Fibroblast of skin of right biceps (primary cell): ENCODE measurements around the gene BMPR1B.

ENCODE experiments used
- DNase-seq: peaks from one replicate; pipeline ENCODE4 v3.0.0-alpha.2; 2013

BMPR1B gene

DNA sequence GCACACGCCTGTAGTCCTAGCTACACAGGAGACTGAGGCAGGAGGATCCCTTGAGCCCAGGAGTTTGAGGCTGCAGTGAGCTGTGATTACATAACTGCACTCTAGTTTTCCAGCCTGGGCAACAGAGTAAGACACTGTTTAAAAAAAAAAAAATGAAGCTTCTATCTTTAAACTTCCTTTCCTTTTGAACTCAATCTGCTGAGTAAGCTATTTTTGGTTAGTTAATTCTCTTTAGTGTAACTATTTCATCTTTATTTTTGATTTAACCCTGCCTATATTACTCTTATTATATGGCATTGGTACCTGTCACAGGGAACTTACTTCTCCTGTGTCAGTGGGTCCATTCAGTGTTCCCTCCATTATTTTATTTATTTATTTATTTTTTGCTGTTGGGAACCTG lies 160.8 kb downstream of the BMPR1B start:
- no peak for DNase-seq

DNA sequence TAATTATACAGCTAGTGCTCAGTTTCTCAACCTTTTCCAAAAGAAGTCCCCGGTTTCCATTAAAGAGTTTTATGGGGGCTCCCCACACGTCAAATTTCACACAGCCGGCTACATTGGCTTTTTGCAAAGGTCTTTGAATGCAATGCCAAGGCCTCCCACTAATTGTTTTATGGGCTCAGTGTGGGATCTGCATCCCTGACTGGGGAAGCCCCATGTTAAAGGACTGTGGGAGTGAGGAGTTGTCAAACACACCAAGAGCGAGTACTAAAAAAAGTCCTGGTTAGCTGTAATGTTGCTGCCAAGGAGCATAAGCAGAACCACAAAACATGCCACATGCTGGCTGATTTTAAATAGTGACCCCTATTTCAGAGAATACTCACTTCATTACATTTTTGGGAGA lies 162.6 kb downstream of the BMPR1B start:
- DNase-seq = no peak

GRCh38 chr4:94924566-94924965 lies 166.8 kb downstream of the BMPR1B start:
- DNase-seq = no peak

GRCh38 chr4:94925764-94926347 lies 168.1 kb downstream of the BMPR1B start:
- no peak for DNase-seq

DNA sequence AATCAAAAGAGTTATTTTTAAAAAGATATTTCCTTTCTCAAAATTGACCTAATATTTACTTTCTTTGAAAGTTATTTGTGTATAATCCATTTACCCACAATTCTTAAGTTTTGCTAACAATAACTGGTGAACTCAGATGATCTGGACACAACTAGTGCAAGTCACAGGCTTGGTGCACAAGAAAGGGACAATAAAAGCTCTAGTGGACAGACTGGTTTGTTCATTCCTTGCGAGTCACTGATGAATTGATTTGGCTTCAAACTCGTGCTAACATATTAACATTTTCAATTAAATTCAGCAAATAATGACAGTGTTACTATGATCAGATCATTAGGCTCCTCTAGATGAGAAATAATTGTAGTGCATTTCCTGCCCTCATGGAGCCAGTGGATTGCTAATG lies 169.2 kb downstream of the BMPR1B start:
- DNase-seq = no peak

DNA sequence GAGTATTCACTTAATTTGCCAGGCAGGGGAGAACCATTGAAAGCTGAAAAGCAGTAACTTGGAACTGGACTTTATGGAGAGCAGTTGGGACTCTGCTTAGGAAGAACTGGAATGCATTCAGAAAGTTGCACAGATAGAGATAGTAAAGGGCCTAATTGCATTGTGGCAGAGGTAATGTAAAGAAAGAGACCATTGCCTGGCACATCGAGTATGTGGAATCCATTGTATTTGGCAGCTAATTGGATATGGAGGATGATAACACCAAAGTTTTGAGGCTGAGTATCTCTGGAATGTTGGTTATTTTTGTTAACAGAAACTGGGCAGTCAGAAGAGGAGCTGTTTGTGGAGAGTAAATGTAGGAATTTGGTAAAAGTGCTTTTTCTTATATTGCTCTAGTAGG lies 169.9 kb downstream of the BMPR1B start:
- DNase-seq = peak; percentile 11

DNA sequence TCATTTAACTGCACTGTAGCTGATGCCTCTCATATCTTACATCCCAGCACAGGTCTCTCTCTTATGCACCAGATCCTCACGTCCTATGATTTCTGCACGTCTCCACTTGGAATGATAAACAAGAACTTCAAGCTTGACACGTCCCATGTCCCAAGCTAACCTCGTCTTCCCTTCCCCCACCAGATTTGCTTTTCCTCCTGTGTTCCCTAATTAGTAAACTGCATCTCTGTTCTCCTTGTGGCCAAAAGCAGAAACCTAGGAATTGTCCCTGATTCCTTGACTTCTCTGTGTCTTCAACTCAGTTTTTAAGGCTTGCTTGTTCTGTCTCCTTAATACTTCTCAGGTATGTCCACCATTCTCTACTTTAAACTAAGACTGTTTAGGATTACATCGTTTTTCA lies 171.9 kb downstream of the BMPR1B start:
- DNase-seq = no peak

- DNase-seq = no peak
Measured at GRCh38 chr4:94931626-94932025, 173.9 kb downstream of the BMPR1B start.

GRCh38 chr4:94932366-94932765 lies 174.6 kb downstream of the BMPR1B start:
- DNase-seq = no peak

DNA sequence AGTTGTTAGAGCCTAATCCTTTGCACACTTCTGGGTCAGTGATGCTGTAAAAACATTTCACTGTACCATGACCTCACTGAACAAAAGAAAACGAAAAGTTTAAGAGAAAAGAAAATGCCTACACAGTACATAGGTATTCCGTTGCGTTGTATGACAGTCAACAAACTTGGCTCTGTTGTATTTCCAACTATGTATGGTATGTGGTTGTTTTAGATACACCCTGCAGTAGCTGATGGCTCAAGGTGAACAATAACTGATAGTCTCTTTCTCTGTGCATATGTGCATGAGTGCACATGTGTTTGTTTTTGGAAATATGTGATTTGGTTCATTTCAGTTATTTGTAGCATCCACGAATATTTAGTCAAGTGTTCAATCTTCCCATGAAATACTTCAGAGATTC lies 176.0 kb downstream of the BMPR1B start:
- peak; percentile 28 for DNase-seq

- peak; percentile 71 for DNase-seq
Measured at GRCh38 chr4:94934201-94934600, 176.4 kb downstream of the BMPR1B start.

- DNase-seq = peak; percentile 48
Measured at GRCh38 chr4:94934864-94935263, 177.1 kb downstream of the BMPR1B start.

- DNase-seq = no peak
Measured at GRCh38 chr4:94936854-94937253, 179.1 kb downstream of the BMPR1B start.

DNA sequence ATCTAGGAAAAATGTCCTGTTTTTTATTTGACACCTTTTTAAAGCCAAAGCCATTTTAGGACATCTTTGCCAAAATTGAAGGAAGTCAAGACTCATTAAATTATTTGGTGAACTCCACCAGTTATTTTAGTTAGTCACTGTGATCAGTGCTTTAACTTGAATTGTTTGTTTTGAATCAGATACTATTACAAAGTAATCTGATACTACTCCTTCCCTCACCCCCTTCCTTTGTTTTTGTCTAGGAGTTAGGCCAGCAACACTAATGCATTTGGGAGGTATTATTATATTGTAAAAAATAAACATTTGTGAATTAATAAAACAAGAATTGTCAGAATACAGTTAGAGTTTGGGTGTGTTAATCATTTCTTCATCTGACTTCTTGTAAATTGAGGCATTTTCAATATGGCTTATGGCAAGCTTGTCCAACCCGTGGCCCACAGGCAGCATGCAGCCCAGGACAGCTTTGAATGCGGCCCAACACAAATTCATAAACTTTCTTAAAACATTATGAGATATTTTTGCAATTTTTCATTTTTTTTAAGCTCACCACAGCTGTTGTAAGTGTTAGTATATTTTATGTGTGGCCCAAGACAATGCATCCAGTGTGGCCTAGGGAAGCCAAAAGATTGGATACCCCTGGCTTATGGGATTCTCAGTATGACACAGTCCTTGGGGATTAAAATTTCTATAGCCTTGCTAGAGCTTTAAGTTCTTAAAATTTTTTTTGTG lies 182.2 kb downstream of the BMPR1B start:
- DNase-seq = peak; percentile 18

- DNase-seq = no peak
Measured at GRCh38 chr4:94940520-94940908, 182.8 kb downstream of the BMPR1B start.

GRCh38 chr4:94941706-94942105 lies 184.0 kb downstream of the BMPR1B start:
- DNase-seq = no peak

DNA sequence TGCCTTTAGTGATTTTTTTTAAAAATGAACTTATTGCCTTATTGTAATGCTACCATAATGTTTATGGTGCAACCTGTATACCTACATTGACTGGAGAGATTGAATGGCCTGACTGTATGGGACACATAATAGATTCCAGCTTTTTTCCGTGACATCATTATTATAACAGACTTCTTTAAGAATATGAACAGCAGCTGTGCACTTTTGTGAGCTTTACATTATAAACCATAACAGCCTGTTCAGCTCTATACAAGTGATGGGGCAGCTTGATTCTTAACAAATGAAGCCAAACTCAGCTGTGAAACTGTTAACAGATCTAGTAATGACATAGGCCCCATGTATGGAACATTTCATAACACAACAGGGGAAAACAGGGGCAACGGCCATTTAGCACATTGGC lies 187.0 kb downstream of the BMPR1B start:
- DNase-seq = no peak

DNA sequence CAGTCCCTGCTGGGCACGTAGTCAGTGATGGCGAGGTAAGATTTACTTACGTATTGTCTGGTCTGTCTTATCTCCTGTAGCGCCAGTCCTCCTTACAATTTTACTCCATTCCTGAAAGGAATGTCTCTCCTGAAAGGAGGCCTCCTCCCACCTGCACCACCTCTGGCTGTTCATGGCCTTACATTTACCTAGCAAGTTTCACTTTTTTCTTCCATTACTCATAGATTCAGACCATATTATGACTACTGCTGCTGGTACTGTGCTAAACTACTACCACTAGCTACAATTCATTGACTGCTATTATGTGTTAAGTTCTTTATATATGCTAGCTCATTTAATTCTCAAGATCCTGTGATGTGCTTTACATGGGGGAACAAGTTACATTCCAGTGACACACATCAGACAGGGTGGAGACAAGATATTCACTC lies 189.9 kb downstream of the BMPR1B start:
- no peak for DNase-seq

GRCh38 chr4:94954251-94954650 lies 196.5 kb downstream of the BMPR1B start:
- no peak for DNase-seq

GRCh38 chr4:94957030-94957429 lies 199.3 kb downstream of the BMPR1B start:
- no peak for DNase-seq

DNA sequence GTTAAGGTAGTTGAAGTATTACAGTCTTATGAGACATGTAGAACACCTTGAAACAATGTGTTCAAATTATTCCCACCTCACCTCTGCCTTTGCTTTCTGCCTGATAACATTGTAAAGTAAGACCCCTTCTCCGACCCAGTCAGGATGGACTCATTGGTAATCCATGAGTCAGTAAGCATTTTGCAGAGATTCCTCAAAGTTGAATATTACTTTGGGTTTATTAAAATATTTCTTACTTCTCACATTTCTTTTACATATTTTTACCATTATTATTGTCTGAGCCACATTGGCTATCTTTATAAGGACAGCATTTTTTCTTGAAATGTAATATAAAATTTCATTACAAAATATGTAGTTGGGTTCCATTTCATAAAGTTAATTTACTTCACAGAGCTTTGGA lies 201.6 kb downstream of the BMPR1B start:
- DNase-seq = peak; percentile 53

GRCh38 chr4:94960708-94961107 lies 203.0 kb downstream of the BMPR1B start:
- no peak for DNase-seq

DNA sequence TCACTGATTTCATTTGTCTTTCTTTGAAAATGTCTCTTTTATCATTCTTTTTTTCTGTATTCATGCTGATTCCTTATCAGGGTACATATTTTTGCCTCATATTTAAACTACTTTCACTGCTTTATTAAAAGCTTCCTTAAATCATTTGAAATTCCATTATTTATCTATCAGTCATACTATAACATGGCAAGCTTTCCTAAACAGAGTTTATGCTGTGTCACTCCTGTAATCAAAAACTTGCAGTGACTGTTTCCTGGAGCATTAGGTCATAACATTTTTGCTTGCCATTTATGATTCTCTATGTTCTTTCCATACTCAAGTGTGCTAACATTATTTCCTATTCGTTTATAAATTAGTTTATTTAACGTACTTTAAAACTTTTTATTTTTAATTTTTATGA lies 203.7 kb downstream of the BMPR1B start:
- DNase-seq = peak; percentile 38

GRCh38 chr4:94962484-94962883 lies 204.7 kb downstream of the BMPR1B start:
- DNase-seq = no peak

DNA sequence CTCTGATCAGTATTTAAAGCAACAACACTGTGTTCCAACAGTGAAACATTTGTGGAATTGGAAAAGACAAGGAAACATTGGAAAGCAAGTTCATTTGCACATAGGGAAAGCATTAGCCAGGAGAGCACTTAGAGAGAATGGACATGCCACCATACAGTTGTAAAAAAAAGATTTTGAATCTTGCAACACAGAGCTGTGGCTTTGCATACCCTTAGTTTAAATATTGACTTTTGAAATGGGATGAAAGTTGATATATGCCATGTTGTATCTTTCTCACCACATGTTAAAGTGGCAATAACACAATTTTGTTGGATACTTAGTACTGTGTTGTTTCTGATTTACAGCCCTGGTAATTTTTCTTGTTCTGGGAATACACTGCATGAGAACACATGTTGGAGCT lies 208.1 kb downstream of the BMPR1B start:
- no peak for DNase-seq
